Natural killer cell (primary cell): ENCODE data around the gene ZMAT3. TPM values are rescaled to one million over a fixed set of nuclear protein-coding genes. Genes with fewer than 3 reads are reported as not detected.
A peak's percentile ranks its signal among the peaks of the same experiment; 100 is the strongest.

Experiments used
- ATAC-seq, 3 donors: fragments of 150-1000 bp in 2 of 3; fragments of 200-7000 bp in 1 of 3; cut with Tn5 transposase; 1 replicate in 1 of 3; 2 replicates in 2 of 3; pipeline ENCODE4 v1.10.0; 2021; ENCODE audit warnings: mild to moderate bottlenecking in 2 of 3, moderate library complexity in 2 of 3
- DNase-seq, 2 donors: peaks; one replicate each; pipeline versions ENCODE4 v3.0.0 to v3.0.0-alpha.2; 2013 to 2021; ENCODE audit warnings: mixed read lengths in 1 of 2
- H3K27ac ChIP-seq: one replicate; pipeline ENCODE4 v1.5.1; 2013; ENCODE audit warnings: mild to moderate bottlenecking, low read length
- H3K27me3 ChIP-seq: one replicate; pipeline ENCODE4 v1.6.1; 2013; ENCODE audit warnings: low read length; ENCODE audit not compliant: control insufficient read depth, insufficient read depth
- H3K36me3 ChIP-seq: one replicate; pipeline ENCODE4 v1.6.1; 2013; ENCODE audit warnings: low read length; ENCODE audit not compliant: control insufficient read depth, insufficient read depth
- H3K4me1 ChIP-seq: one replicate; pipeline ENCODE4 v1.6.1; 2013; ENCODE audit warnings: low read length; ENCODE audit not compliant: control insufficient read depth, insufficient read depth
- H3K4me3 ChIP-seq: one replicate; pipeline ENCODE4 v1.5.1; 2013; ENCODE audit warnings: low read length
- H3K9me3 ChIP-seq: one replicate; pipeline ENCODE4 v1.6.1; 2013; ENCODE audit warnings: low read length; ENCODE audit not compliant: control insufficient read depth, insufficient read depth
- H3K27ac Mint-ChIP-seq, 2 donors: one replicate each; pipeline ENCODE4 v1.8.0; 2022; ENCODE audit warnings: mild to moderate bottlenecking in 2 of 2, mixed read lengths in 2 of 2, moderate library complexity in 1 of 2
- H3K27me3 Mint-ChIP-seq, 2 donors: one replicate each; pipeline ENCODE4 v1.8.0; 2022; ENCODE audit warnings: low read depth in 2 of 2, mixed read lengths in 2 of 2
- H3K36me3 Mint-ChIP-seq: one replicate; pipeline ENCODE4 v1.8.0; 2022; ENCODE audit warnings: mixed read lengths
- H3K4me1 Mint-ChIP-seq, 2 donors: one replicate each; pipeline ENCODE4 v1.8.0; 2022; ENCODE audit warnings: mixed read lengths in 2 of 2
- H3K4me3 Mint-ChIP-seq: one replicate; pipeline ENCODE4 v1.8.0; 2022; ENCODE audit warnings: mild to moderate bottlenecking, moderate library complexity, mixed read lengths
- H3K9me3 Mint-ChIP-seq, 2 donors: one replicate each; pipeline ENCODE4 v1.8.0; 2022; ENCODE audit warnings: mixed read lengths in 2 of 2
- WGBS: methylation state at CpG from one replicate; pipeline ENCODE4 v1.1.7; 2013; ENCODE audit warnings: missing lambda C conversion rate; ENCODE audit not compliant: insufficient coverage; 5-methylcytosine and 5-hydroxymethylcytosine counted together
- intact Hi-C: fragments of 100-400 bp; cut with micrococcal nuclease; formaldehyde crosslinking; loops from one replicate; pipeline ENCODE4 v1.14.2; 2022
- total RNA-seq, 4 donors: library from RNA; stranded (reverse); fragments of 120-200 nt in 1 of 4; gene quantifications; one replicate each; pipeline versions ENCODE4 v1.2.3 to v1.2.4, GENCODE V29; 2013 to 2022
- TF ChIP-seq, protein P1 (sequence below): fragments of 200-600 bp; IDR thresholded peaks from one replicate; pipeline ENCODE4 v1.8.0; 2022; ENCODE audit warnings: antibody characterized with exemption

Gene ZMAT3
- total RNA-seq, 3 donors from 2014 or later (not counting 1 experiment from before 2014, with no cell fraction given): 22.5 to 32.9 (median 24.1) TPM

DNA sequence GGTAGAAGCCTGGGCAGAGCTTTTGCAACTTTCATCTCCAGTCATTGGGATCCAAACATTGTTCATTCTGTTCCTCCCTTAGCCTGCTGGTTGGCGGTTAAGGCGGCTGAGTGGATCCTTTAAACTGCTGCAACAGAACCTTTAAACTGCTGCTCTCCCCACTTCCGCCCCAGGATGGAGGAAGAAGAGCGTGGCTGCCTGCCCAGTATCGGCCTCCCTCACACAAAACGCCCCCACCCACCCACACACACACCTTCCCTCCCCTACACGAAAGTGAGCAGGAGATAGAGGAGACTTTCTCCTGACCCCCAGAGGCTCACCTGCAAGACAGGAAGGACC, 460 bp upstream of the ZMAT3 start:
- peak overlapping the region; percentile 74 to 80 for H3K27ac Mint-ChIP-seq
- H3K4me1 Mint-ChIP-seq: peaks cover 29 to 30% of the 10 kb centered on the region in 2 donors
- no peaks in the 10 kb centered on the region for H3K36me3 Mint-ChIP-seq
- Histone ChIP-seq H3K27ac (peak overlapping the region; percentile 78), H3K36me3 (peaks cover 2% of the 10 kb centered on the region), H3K4me3 (peak overlapping the region; percentile 66), H3K27me3 (no peaks in the 10 kb centered on the region), H3K9me3 (no peaks in the 10 kb centered on the region), H3K4me1 (peaks cover 14% of the 10 kb centered on the region)
- TF ChIP-seq, protein P1, sequence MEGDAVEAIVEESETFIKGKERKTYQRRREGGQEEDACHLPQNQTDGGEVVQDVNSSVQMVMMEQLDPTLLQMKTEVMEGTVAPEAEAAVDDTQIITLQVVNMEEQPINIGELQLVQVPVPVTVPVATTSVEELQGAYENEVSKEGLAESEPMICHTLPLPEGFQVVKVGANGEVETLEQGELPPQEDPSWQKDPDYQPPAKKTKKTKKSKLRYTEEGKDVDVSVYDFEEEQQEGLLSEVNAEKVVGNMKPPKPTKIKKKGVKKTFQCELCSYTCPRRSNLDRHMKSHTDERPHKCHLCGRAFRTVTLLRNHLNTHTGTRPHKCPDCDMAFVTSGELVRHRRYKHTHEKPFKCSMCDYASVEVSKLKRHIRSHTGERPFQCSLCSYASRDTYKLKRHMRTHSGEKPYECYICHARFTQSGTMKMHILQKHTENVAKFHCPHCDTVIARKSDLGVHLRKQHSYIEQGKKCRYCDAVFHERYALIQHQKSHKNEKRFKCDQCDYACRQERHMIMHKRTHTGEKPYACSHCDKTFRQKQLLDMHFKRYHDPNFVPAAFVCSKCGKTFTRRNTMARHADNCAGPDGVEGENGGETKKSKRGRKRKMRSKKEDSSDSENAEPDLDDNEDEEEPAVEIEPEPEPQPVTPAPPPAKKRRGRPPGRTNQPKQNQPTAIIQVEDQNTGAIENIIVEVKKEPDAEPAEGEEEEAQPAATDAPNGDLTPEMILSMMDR: no peak
- DNase-seq (peak in 1 of 2 donors; percentile 73), ATAC-seq (peak; percentile 53 to 60 (median 54))
- H3K27me3 Mint-ChIP-seq: no peaks in the 10 kb centered on the region
- intact Hi-C loops: loop anchor here (1.0 kb wide), 1 partner anchor 75 kb away; no protein-coding TSS in a partner anchor
- 0% methylated on average over 7 of the region's 7 CpGs for WGBS
- H3K4me3 Mint-ChIP-seq: peak overlapping the region; percentile 92
- no peaks in the 10 kb centered on the region for H3K9me3 Mint-ChIP-seq

GRCh38 chr3:179071027-179071322, 634 bp downstream of the ZMAT3 start:
- no peaks in the 10 kb centered on the region for H3K27me3 ChIP-seq
- peaks cover 13% of the 10 kb centered on the region for H3K36me3 ChIP-seq
- Mint-ChIP-seq H3K9me3 (no peaks in the 10 kb centered on the region), H3K4me1 (peaks cover 29 to 32% of the 10 kb centered on the region in 2 donors), H3K27ac (peak overlapping the region; percentile 74 to 80), H3K27me3 (no peaks in the 10 kb centered on the region), H3K4me3 (peak overlapping the region; percentile 92), H3K36me3 (no peaks in the 10 kb centered on the region)
- peak overlapping the region; percentile 66 for H3K4me3 ChIP-seq
- ATAC-seq (no peak), DNase-seq (no peak)
- intact Hi-C loops: loop anchor here (2.0 kb wide), 2 partner anchors 56 to 246 kb away; no protein-coding TSS in a partner anchor
- H3K9me3 ChIP-seq: no peaks in the 10 kb centered on the region
- peak overlapping the region; percentile 43 for H3K27ac ChIP-seq
- 36% methylated on average over 8 of the region's 8 CpGs for WGBS
- peaks cover 14% of the 10 kb centered on the region for H3K4me1 ChIP-seq
- TF ChIP-seq, protein P1: no peak

DNA sequence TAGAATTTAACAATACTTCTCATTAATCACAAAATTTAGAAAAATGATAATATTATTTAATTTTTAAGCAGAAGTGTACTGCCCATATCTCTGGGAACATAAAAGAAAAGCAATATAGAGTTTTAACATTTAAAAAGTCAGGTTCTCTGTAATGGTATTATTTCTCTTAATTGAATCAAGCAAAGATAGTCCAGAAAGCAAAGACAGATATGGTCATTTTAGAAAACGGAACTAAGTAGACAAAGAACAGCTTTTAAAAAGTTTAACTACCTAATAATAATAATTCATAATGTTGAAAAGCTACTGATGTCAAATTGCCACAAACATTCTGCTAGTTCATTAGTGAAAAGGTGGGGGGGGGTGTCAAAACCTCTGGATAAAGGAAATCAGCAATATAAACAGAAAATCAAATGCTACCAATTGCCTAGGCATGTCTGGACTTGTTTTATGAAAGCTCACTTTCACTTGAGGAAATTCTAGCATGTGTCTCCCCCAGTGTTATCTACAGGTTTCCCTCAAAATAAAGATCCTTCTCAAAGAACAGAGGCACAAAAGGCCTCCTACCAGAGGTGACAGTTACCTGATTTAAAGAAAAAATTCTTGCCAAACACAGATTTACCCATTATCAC, 1.7 kb downstream of the ZMAT3 start:
- Histone ChIP-seq H3K27ac (no peak overlapping the region), H3K27me3 (no peaks in the 10 kb centered on the region), H3K9me3 (no peaks in the 10 kb centered on the region), H3K4me3 (no peak overlapping the region), H3K36me3 (peaks cover 15% of the 10 kb centered on the region), H3K4me1 (peaks cover 14% of the 10 kb centered on the region)
- no peak overlapping the region for H3K4me3 Mint-ChIP-seq
- ATAC-seq: no peak
- H3K27ac Mint-ChIP-seq: no peak overlapping the region
- no peaks in the 10 kb centered on the region for H3K9me3 Mint-ChIP-seq
- peaks cover 29 to 35% of the 10 kb centered on the region in 2 donors for H3K4me1 Mint-ChIP-seq
- H3K27me3 Mint-ChIP-seq: no peaks in the 10 kb centered on the region
- TF ChIP-seq, protein P1: no peak
- no CpG with 5 or more reads among the region's 1 CpG for WGBS
- DNase-seq: no peak
- H3K36me3 Mint-ChIP-seq: no peaks in the 10 kb centered on the region
- intact Hi-C loops: loop anchor here (2.0 kb wide), 2 partner anchors 55 to 247 kb away; no protein-coding TSS in a partner anchor
